Measurements from ENCODE around the gene FAM53B.

- no peak for TF ChIP-seq EZH2 (IDR thresholded peaks at IDR 0.05; ENCODE audit: insufficient read depth, poor library complexity, severe bottlenecking)
- no peak for TF ChIP-seq EZH2phosphoT487 (IDR thresholded peaks at IDR 0.05; ENCODE audit: insufficient read depth, low read depth)
These were observed 166.5 kb downstream of the FAM53B start for GRCh38 chr10:124577651-124578050.
